OCI-LY1 (cell line): ENCODE measurements around the gene BTBD9.

Experiments used
- H2AFZ ChIP-seq: fragments of 200-600 bp; sonication (generic), shearing (Covaris generic); 2 replicates; pipeline ENCODE4 v1.6.0; 2014; ENCODE audit warnings: antibody characterized with exemption, mild to moderate bottlenecking, low read length
- H3F3A ChIP-seq: fragments of 200-600 bp; sonication (generic), shearing (Covaris generic); 2 replicates; pipeline ENCODE4 v1.6.0; 2014; ENCODE audit warnings: mild to moderate bottlenecking, antibody characterized with exemption, low read length, moderate library complexity; ENCODE audit not compliant: insufficient read depth
- H3K27ac ChIP-seq: fragments of 200-600 bp; sonication (generic); 2 replicates; pipeline ENCODE4 v1.5.1; 2014; ENCODE audit warnings: low read length, mixed run types, mild to moderate bottlenecking, low read depth; ENCODE audit not compliant: poor library complexity, severe bottlenecking
- H3K27me3 ChIP-seq: fragments of 200-600 bp; sonication (generic); 2 replicates; pipeline ENCODE4 v1.6.0; 2014; ENCODE audit warnings: antibody characterized with exemption, mild to moderate bottlenecking, low read length, moderate library complexity; ENCODE audit not compliant: insufficient read depth
- H3K36me3 ChIP-seq: fragments of 200-600 bp; sonication (generic); 2 replicates; pipeline ENCODE4 v1.6.1; 2014; ENCODE audit warnings: mild to moderate bottlenecking, antibody characterized with exemption, low read length, moderate library complexity, mixed read lengths; ENCODE audit not compliant: insufficient read depth
- H3K4me1 ChIP-seq: fragments of 200-600 bp; sonication (generic); 2 replicates; pipeline ENCODE4 v1.5.1; 2014; ENCODE audit warnings: mild to moderate bottlenecking, low read length, moderate library complexity; ENCODE audit not compliant: insufficient read depth, severe bottlenecking
- H3K4me2 ChIP-seq: fragments of 200-600 bp; sonication (generic), shearing (Covaris generic); 2 replicates; pipeline ENCODE4 v1.6.1; 2014; ENCODE audit warnings: low read length
- H3K4me3 ChIP-seq: fragments of 200-600 bp; sonication (generic); 2 replicates; pipeline ENCODE4 v1.5.1; 2014; ENCODE audit warnings: low read length, low read depth, mild to moderate bottlenecking, mixed read lengths; ENCODE audit not compliant: poor library complexity, severe bottlenecking
- H3K79me2 ChIP-seq: fragments of 200-600 bp; shearing (Covaris generic); 2 replicates; pipeline ENCODE4 v1.6.1; 2016; ENCODE audit warnings: mixed run types, low read length, mixed read lengths; ENCODE audit not compliant: insufficient read depth
- H3K9ac ChIP-seq: fragments of 200-600 bp; sonication (generic), shearing (Covaris generic); 2 replicates; pipeline ENCODE4 v1.6.1; 2014; ENCODE audit warnings: mild to moderate bottlenecking, low read length, mixed read lengths
- H3K9me2 ChIP-seq: fragments of 200-600 bp; sonication (generic), shearing (Covaris generic); 2 replicates; pipeline ENCODE4 v1.6.1; 2014; ENCODE audit warnings: low read depth, mild to moderate bottlenecking, low read length, mixed read lengths
- H3K9me3 ChIP-seq: fragments of 200-600 bp; shearing (Covaris generic); 2 replicates; pipeline ENCODE4 v1.6.1; 2014; ENCODE audit warnings: low read length, mixed read lengths
- H4K20me1 ChIP-seq: fragments of 200-600 bp; sonication (generic), shearing (Covaris generic); 2 replicates; pipeline ENCODE4 v1.6.0; 2016; ENCODE audit warnings: mild to moderate bottlenecking, low read length; ENCODE audit not compliant: insufficient read depth
- EZH2 ChIP-seq: fragments of 200-600 bp; sonication (generic), shearing (Covaris generic); IDR thresholded peaks from 2 replicates; pipeline ENCODE4 v1.8.0; 2017; ENCODE audit warnings: borderline replicate concordance, mixed run types, mild to moderate bottlenecking, antibody characterized with exemption, low read length, moderate library complexity, mixed read lengths
- TF ChIP-seq, protein P1 (sequence below): fragments of 200-600 bp; sonication (generic), shearing (Covaris generic); IDR thresholded peaks from 2 replicates; pipeline ENCODE4 v1.5.1; 2017; ENCODE audit warnings: mild to moderate bottlenecking, antibody characterized with exemption, low read length, moderate library complexity, mixed read lengths

BTBD9 gene

DNA sequence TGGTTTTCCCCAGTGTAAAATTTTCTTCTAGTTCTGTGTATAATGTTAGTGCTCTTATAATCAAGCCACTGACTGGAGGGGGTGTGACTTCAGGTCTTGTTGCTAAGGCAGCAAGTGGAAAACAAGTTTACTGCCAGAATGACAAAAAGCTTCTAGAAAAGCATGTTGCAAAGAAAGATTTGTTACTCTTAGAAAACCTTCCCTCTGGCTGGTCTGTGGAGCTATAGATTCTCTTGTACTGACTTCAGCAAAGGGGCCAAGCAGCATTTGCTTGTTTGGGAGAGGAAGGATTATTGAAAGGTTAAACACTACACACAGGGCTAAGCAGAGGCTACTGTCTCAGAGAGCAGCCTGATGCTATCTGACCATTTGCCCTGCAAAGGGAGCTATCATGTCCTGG lies 288.8 kb downstream of the BTBD9 start:
- H3K9me3 ChIP-seq, result no peaks in the 10 kb centered on the region
- H3F3A ChIP-seq, result no peaks in the 10 kb centered on the region
- no peak overlapping the region for H3K27ac ChIP-seq
- H3K27me3 ChIP-seq, result no peaks in the 10 kb centered on the region
- H3K4me1 ChIP-seq, result no peaks in the 10 kb centered on the region
- 0 out of 2 replicates have a peak, but pooled peaks cover 2% of the 10 kb centered on the region for H4K20me1 ChIP-seq
- no peak overlapping the region for H3K4me2 ChIP-seq
- H3K9me2 ChIP-seq, result no peaks in the 10 kb centered on the region
- H3K9ac ChIP-seq, result no peak overlapping the region
- TF ChIP-seq EZH2, result no peak
- TF ChIP-seq, protein P1, sequence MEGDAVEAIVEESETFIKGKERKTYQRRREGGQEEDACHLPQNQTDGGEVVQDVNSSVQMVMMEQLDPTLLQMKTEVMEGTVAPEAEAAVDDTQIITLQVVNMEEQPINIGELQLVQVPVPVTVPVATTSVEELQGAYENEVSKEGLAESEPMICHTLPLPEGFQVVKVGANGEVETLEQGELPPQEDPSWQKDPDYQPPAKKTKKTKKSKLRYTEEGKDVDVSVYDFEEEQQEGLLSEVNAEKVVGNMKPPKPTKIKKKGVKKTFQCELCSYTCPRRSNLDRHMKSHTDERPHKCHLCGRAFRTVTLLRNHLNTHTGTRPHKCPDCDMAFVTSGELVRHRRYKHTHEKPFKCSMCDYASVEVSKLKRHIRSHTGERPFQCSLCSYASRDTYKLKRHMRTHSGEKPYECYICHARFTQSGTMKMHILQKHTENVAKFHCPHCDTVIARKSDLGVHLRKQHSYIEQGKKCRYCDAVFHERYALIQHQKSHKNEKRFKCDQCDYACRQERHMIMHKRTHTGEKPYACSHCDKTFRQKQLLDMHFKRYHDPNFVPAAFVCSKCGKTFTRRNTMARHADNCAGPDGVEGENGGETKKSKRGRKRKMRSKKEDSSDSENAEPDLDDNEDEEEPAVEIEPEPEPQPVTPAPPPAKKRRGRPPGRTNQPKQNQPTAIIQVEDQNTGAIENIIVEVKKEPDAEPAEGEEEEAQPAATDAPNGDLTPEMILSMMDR, result no peak
- no peaks in the 10 kb centered on the region for H3K79me2 ChIP-seq
- H2AFZ ChIP-seq, result no peak overlapping the region
- no peaks in the 10 kb centered on the region for H3K36me3 ChIP-seq
- H3K4me3 ChIP-seq, result no peak overlapping the region

DNA sequence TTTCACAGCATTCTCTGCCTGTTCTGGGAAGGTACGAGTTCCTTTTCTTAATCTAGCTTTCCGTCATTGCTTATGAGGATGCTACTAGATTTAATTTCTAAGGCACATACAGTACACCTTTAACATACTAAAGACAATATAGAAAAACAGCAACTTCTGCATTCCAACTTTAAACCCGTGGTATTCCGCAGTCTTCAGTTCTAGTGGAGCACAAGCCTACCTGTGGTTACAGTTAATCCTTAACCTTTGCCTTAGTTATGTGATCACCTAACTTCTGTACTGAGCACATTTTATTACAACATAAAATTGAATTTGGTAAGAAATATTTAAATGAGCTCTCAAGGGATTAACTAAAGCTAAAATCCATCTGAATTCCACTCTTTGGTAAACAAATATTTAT lies 289.5 kb downstream of the BTBD9 start:
- Histone ChIP-seq H3K36me3 (no peaks in the 10 kb centered on the region), H3K4me1 (no peaks in the 10 kb centered on the region), H3K9ac (no peak overlapping the region), H3F3A (no peaks in the 10 kb centered on the region), H3K4me2 (no peak overlapping the region), H3K27ac (no peak overlapping the region), H3K4me3 (no peak overlapping the region), H3K9me3 (no peaks in the 10 kb centered on the region), H2AFZ (no peak overlapping the region), H4K20me1 (0 out of 2 replicates have a peak, but pooled peaks cover 2% of the 10 kb centered on the region), H3K79me2 (no peaks in the 10 kb centered on the region), H3K27me3 (no peaks in the 10 kb centered on the region), H3K9me2 (no peaks in the 10 kb centered on the region)
- no peak for TF ChIP-seq EZH2
- TF ChIP-seq, protein P1, result no peak

DNA sequence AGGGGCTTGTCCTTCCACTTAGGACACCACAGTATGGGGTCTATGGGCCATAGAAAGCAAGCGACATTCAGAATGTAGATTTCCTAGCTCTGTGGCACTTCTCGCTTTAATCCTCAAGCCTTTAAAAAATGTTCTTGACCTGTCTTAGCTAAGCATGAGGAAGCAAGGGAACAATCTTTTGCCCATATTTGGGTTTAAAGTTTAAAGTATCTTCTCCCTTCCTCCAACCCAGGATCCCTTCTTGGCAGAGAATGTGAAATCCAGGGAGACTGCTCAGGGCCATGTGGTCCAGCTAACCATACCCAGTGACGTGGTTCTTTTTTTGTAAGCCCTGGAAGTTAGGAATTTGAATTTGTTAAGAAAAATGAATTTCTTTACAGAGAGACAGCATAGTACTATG lies 289.9 kb downstream of the BTBD9 start:
- H3K79me2 ChIP-seq, result no peaks in the 10 kb centered on the region
- no peak overlapping the region for H3K4me2 ChIP-seq
- H3K36me3 ChIP-seq, result no peaks in the 10 kb centered on the region
- no peaks in the 10 kb centered on the region for H3F3A ChIP-seq
- no peak overlapping the region for H3K27ac ChIP-seq
- H3K27me3 ChIP-seq, result no peaks in the 10 kb centered on the region
- TF ChIP-seq, protein P1, result no peak
- TF ChIP-seq EZH2, result no peak
- 0 out of 2 replicates have a peak, but pooled peaks cover 2% of the 10 kb centered on the region for H4K20me1 ChIP-seq
- H3K4me3 ChIP-seq, result no peak overlapping the region
- no peak overlapping the region for H2AFZ ChIP-seq
- H3K9me2 ChIP-seq, result no peaks in the 10 kb centered on the region
- no peak overlapping the region for H3K9ac ChIP-seq
- H3K4me1 ChIP-seq, result no peaks in the 10 kb centered on the region
- no peaks in the 10 kb centered on the region for H3K9me3 ChIP-seq
